IPS DF 4.7 (cell line): ENCODE measurements around the gene SNX9.
"Not testable (repeated sequence)": the region's sequence is repeated elsewhere in the genome, so short reads cannot be mapped to it uniquely, and the experiment has no call there.

Experiments
- DNase-seq: peaks from one replicate; pipeline ENCODE4 v3.0.0-alpha.2; 2013; ENCODE audit warnings: low spot score; ENCODE audit errors: extremely low read depth

SNX9 gene

GRCh38 chr6:157951828-157952227 is 128.8 kb downstream of the SNX9 start:
- DNase-seq = no peak

- no peak for DNase-seq
Observed at GRCh38 chr6:157952861-157953351, 129.9 kb downstream of the SNX9 start.

- DNase-seq = no peak
Observed at GRCh38 chr6:157953580-157954091, 130.6 kb downstream of the SNX9 start.

- no peak for DNase-seq
Observed at GRCh38 chr6:157954150-157955117, 131.4 kb downstream of the SNX9 start.

GRCh38 chr6:157955675-157956074 is 132.6 kb downstream of the SNX9 start:
- no peak for DNase-seq

- DNase-seq = no peak
Observed at GRCh38 chr6:157956171-157956730, 133.2 kb downstream of the SNX9 start.

- no peak for DNase-seq
Observed at GRCh38 chr6:157959451-157960227, 136.6 kb downstream of the SNX9 start.

GRCh38 chr6:157961153-157961831 is 138.2 kb downstream of the SNX9 start:
- DNase-seq = no peak

GRCh38 chr6:157961832-157962575 is 139.0 kb downstream of the SNX9 start:
- no peak for DNase-seq

- DNase-seq = no peak
Observed at GRCh38 chr6:157962601-157963302, 139.7 kb downstream of the SNX9 start.

- DNase-seq = no peak
Observed at GRCh38 chr6:157964100-157964499, 141.1 kb downstream of the SNX9 start.

- DNase-seq = no peak
Observed at GRCh38 chr6:157965387-157965786, 142.3 kb downstream of the SNX9 start.

GRCh38 chr6:157966589-157966977 is 143.5 kb downstream of the SNX9 start:
- DNase-seq = no peak

- no peak for DNase-seq
Observed at GRCh38 chr6:157967020-157967419, 144.0 kb downstream of the SNX9 start.

GRCh38 chr6:157967486-157967885 is 144.4 kb downstream of the SNX9 start:
- DNase-seq = no peak

GRCh38 chr6:157972177-157972576 is 149.1 kb downstream of the SNX9 start:
- not testable (repeated sequence) for DNase-seq

GRCh38 chr6:157974341-157974894 is 151.4 kb downstream of the SNX9 start:
- DNase-seq = no peak

GRCh38 chr6:157974967-157975366 is 151.9 kb downstream of the SNX9 start:
- DNase-seq = no peak

GRCh38 chr6:157975456-157975855 is 152.4 kb downstream of the SNX9 start:
- no peak for DNase-seq
